ENCODE results near the gene CASQ2.

Gene CASQ2

DNA sequence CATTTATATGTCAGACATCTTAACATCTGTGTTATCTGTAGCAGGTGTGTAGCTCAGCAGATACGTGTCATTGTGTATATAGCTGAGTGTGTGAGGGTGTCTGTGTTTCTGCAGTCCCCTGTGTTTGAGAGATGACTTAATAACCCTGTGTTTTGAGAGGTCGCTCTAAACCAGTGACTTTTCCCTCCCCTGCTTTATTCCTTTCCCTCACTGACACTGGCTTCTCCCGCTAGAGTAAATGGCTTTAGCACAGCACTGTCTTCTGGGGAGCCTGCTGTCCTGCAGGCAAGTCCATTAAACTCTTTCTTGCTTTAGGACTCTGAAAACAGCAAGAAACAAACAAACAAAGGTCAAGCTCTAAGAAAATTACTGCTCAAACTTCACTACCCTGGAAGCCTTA, 73.7 kb downstream of the CASQ2 start:
- no peak for DNase-seq (ENCODE audit: low read depth)

DNA sequence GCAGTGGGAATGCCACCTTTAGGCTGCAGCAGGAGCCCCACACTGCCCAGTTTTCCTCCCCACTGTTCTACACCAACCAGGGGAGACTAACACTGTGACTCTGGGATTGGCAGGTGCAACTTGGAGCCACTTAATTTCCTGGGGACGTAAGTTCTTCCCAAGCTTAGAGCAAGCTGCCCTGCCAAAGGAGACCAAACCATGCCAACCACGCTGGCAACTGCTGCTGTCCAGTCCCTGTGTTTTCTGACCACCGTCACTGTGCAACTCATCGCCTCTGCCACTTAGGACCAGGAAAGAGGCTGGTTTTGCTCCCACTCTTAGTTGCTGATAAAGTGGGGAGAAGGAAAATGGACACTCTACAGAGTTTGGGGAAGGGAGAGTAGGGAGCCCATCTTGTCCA, 76.3 kb downstream of the CASQ2 start:
- no peak for DNase-seq (ENCODE audit: low read depth)

DNA sequence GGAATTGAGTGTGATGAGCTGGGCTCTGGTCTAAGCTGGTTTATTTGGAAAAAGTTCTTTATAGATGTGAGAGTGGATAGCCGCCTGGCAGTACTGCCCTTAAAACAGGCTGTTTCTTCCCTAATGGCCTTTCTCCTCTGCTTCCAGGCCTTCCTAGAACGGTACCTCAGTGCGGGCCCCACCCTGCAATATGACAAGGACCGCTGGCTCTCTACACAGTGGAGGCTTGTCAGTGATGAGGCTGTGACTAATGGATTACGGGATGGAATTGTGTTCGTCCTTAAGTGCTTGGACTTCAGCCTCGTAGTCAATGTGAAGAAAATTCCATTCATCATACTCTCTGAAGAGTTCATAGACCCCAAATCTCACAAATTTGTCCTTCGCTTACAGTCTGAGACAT, 77.5 kb downstream of the CASQ2 start:
- DNase-seq (ENCODE audit: low read depth) = no peak

DNA sequence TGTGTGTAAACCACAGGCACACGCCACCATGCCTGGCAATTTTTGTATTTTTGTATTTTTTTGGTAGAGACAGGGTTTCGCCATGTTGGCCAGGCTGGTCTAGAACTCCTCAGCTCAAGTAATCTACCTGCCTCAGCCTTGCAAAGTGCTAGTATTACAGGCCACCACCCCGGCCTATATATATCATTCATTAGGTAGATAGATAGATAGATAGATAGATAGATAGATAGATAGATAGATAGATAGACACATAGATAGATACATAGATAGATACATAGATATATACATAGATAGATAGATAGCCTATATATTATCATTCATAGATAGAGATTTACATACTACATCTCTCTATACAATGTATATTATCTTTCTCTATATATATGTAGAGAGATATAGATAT, 80.8 kb downstream of the CASQ2 start:
- no peak for DNase-seq (ENCODE audit: low read depth)

GRCh38 chr1:115685029-115685705, 83.3 kb downstream of the CASQ2 start:
- DNase-seq (ENCODE audit: low read depth) = no peak

- no peak for DNase-seq (ENCODE audit: low read depth)
These were observed 85.7 kb downstream of the CASQ2 start for GRCh38 chr1:115682792-115683191.

GRCh38 chr1:115680730-115681111, 87.8 kb downstream of the CASQ2 start:
- DNase-seq (ENCODE audit: low read depth) = no peak

DNA sequence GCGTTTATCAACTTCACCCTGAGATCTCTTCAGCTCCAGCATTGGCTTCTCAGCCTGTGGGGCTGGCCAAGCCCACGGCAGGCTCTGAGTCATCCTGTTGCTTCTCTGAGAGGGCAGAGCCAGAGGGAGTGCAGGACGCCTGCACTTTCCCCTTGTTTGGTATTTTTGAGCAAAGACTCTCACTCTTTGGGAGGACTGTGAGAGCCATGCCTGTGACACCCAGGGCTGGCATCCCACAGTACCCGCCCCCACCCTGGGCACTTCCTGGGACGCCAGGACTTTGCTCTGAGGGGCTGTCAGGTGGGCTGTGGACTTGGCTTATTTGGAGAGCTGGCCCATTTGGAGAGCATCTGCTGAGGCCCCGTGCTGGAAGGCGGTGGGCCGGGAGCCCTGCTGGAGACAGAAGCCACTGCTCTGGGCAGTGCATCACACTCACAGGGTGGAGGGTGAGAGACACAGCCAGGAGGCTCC, 89.3 kb downstream of the CASQ2 start:
- no peak for DNase-seq (ENCODE audit: low read depth)

DNA sequence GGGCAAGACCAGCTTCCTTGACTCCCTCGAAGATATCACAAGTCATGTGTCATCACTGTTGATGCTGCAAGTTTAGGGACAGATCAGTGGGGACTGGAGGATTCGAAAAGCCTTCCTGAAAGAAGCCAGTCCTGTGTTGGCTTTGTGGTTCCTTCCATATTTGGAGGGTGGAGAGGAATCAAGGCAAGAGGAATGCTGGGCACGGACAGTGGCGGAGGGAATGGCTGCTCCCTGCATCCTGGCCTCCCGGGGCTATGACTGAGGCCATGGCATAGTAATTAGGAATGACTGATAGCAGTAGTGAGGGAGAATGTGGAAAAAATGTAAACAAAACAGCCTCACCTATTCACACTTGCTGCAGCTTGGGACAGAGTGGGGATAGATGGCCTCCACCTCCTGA, 90.4 kb downstream of the CASQ2 start:
- DNase-seq (ENCODE audit: low read depth) = no peak

DNA sequence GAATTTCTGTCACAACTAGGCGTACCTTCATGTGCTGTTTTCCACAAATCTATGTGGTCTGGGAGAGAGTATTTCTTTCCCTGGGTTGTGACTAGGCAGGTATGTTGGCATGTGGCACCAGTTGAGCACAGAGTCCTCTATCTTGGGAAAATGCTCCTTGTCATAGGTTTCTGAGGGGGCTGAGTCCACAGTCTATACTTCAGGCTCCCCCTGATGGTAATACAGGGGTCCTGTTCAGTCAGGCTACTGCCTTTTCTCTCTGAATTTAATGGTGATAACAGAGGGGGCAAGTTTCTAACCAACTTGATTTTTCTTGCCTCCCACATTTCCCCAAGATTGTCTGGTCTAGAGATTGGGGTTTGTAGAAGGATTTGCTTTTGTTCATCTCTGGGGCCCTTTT, 90.9 kb downstream of the CASQ2 start:
- no peak for DNase-seq (ENCODE audit: low read depth)

DNA sequence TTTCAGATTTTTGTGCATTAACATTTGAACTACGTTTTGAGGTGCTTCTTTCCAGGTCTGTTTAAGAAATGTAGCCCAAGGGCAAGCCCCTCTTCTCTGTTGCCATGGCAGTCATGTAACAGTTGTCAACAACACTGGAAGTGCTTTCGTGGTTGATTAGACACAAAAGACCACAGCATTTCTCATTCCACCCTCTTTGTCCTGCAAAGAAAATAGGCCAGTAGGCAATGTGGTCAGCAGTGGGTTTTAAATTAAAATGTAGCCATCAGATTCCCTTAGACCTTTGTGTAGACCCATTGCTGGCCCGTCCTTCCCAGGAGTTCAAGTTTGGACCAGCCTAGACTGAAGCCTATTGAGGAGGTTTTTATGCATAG, 91.3 kb downstream of the CASQ2 start:
- DNase-seq (ENCODE audit: low read depth) = no peak

DNA sequence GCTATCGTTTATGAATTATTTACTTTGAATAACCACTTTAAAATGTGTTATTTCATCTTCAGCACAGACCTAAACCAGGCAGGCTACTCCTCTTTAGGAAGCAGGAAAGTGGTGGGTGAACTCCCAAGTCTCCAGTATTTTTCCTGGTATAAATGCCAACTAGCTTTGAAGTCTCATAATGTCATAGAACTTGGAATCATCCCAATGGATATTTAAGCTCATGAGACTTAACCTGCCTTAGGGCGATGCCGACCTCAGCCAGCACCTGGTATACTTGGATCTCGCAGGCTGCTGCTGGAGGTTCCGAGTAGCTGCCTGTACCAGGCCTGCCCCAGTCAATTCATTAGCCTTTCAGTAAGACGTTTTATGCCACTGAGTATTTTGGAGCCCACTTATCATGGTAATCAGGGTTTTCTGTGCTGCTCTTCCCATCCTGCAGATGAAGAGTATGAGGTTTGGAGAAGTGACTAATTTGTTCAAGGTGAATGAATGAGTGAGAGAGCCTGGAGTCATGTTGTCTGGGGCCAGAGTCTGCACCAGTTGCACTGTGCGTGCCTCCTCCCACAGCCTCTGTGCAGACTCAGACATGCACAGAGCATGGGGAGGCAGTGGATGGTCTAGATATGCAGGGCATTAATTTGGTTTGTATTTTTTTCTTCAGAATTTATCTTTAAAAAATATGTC, 91.9 kb downstream of the CASQ2 start:
- no peak for DNase-seq (ENCODE audit: low read depth)

- no peak for DNase-seq (ENCODE audit: low read depth)
These were observed 96.1 kb downstream of the CASQ2 start for GRCh38 chr1:115672224-115673009.

DNA sequence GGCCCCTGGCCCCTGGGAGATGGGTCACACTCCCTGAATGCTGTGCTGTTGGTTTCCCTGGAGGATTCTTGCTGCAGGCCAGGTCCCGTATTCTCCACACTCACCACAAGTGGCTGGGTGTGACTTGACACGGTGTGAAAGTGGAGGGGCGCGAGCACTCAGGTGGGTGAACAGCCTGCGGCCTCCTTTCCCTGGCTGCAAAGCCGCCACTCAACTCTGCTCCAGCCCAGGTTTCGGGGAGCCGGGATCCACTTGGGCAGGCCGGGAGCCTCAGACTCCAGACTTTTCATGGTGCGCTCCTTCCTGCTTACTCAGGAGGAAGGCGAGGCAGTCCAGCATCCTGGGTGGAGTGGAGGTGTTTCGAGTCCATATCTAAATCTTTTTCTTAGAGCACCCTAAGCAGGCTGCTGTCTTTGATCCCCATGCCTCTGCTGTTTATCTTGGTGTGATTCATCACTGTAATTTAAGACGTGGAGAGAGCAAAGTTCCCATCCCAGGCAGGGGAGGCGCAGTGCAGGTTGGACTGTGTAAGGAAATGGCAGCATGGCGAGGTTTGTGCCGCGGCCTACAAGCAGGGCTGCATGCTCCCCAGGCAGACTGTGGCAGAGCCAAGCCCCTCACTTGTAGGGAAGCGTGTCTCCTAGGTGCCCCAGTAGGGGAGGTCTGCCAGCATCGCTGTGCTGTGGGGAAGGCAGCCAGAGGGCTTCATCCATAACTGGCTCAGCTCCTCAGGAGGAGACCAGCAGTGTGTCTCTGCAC, 97.2 kb downstream of the CASQ2 start:
- no peak for DNase-seq (ENCODE audit: low read depth)

GRCh38 chr1:115670476-115671175, 97.9 kb downstream of the CASQ2 start:
- DNase-seq (ENCODE audit: low read depth) = no peak

- DNase-seq (ENCODE audit: low read depth) = no peak
These were observed 98.6 kb downstream of the CASQ2 start for GRCh38 chr1:115669886-115670285.

DNA sequence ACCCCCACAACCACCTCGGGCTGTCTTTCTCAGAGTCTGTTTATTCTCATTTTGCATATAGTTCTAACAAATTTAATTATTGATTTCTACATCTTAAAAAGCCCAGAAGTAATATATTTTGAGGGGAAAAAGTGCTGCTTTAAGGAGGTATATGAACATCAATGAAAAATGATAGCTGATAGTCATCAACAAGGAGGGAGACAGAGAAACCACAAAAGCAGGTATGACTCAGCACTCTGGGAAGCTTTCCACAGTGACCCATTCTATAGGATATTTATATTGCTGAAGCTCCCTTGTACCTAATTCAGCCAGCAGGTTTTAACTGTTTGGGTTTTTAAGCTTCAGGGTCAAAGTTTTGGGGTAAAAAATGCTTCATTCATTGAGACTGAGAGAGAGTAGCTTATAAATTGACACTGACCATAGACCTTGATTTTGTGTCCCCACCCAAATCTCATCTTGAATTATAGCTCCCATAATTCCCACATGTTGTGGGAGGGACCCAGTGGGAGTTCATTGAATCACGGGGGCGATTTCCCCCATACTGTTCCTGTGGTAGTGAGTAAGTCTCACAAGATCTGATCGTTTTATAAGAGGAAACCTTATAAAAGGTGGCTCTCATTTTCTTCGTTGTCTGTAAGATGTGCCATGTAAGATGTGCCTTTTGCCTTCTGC, 99.4 kb downstream of the CASQ2 start:
- no peak for DNase-seq (ENCODE audit: low read depth)

- no peak for DNase-seq (ENCODE audit: low read depth)
These were observed 99.9 kb downstream of the CASQ2 start for GRCh38 chr1:115668579-115668978.

- no peak for DNase-seq (ENCODE audit: low read depth)
These were observed 101.8 kb downstream of the CASQ2 start for GRCh38 chr1:115666702-115667101.

GRCh38 chr1:115666206-115666605, 102.3 kb downstream of the CASQ2 start:
- DNase-seq (ENCODE audit: low read depth) = no peak
